Liver (tissue), 3 donors: ENCODE results near the gene SCGN.

Experiments
- CTCF ChIP-seq: fragments of 150-350 bp; IDR thresholded peaks from 2 replicates; pipeline ENCODE4 v1.5.1; 2017; ENCODE audit warnings: improper control_type of control experiment, low read depth, low read length; ENCODE audit not compliant: missing input control
- EGR1 ChIP-seq, 2 donors: IDR thresholded peaks; 2 replicates each; pipeline ENCODE4 v1.6.1; 2016 to 2018; ENCODE audit warnings: antibody characterized with exemption in 2 of 2, low read depth in 2 of 2
- GABPA ChIP-seq, 2 donors: IDR thresholded peaks in 1 of 2; conservative IDR thresholded peaks in 1 of 2; 2 replicates each; pipeline ENCODE4 v1.6.1; 2016; ENCODE audit warnings: antibody characterized with exemption in 2 of 2, mild to moderate bottlenecking in 1 of 2, moderate library complexity in 1 of 2
- RXRA ChIP-seq, 2 donors: IDR thresholded peaks; 2 replicates each; pipeline ENCODE4 v1.6.1; 2017 to 2018; ENCODE audit warnings: antibody characterized with exemption in 2 of 2, mild to moderate bottlenecking in 1 of 2
- SP1 ChIP-seq: IDR thresholded peaks from 2 replicates; pipeline ENCODE4 v1.6.1; 2018; ENCODE audit warnings: antibody characterized with exemption, mild to moderate bottlenecking
- TAF1 ChIP-seq: conservative IDR thresholded peaks from 2 replicates; pipeline ENCODE4 v1.6.1; 2016; ENCODE audit warnings: antibody characterized with exemption, mild to moderate bottlenecking
- YY1 ChIP-seq: IDR thresholded peaks from 2 replicates; pipeline ENCODE4 v1.6.1; 2016; ENCODE audit warnings: antibody characterized with exemption, mild to moderate bottlenecking
- TF ChIP-seq, protein P1 (sequence below): IDR thresholded peaks from 2 replicates; pipeline ENCODE4 v1.6.1; 2016; ENCODE audit warnings: antibody characterized with exemption, mild to moderate bottlenecking
- TF ChIP-seq, protein P2 (sequence below): IDR thresholded peaks from 2 replicates; pipeline ENCODE4 v1.6.1; 2016; ENCODE audit warnings: antibody characterized with exemption
- TF ChIP-seq, protein P3 (sequence below): IDR thresholded peaks from 2 replicates; pipeline ENCODE4 v1.6.1; 2016; ENCODE audit warnings: antibody characterized with exemption
- donor health status: healthy.
- donor health status: healthy.

- TF ChIP-seq YY1 (no peak), CTCF (no peak), RXRA (IDR thresholded peaks at IDR 0.05) (no peak), GABPA (IDR thresholded peaks at IDR 0.05 in 1 of 2, conservative IDR thresholded peaks at IDR 0.05 in 1 of 2) (no peak), SP1 (no peak), EGR1 (IDR thresholded peaks at IDR 0.05; ENCODE audit: low read depth in 2 of 2) (no peak), TAF1 (no peak)
- TF ChIP-seq, protein P1, sequence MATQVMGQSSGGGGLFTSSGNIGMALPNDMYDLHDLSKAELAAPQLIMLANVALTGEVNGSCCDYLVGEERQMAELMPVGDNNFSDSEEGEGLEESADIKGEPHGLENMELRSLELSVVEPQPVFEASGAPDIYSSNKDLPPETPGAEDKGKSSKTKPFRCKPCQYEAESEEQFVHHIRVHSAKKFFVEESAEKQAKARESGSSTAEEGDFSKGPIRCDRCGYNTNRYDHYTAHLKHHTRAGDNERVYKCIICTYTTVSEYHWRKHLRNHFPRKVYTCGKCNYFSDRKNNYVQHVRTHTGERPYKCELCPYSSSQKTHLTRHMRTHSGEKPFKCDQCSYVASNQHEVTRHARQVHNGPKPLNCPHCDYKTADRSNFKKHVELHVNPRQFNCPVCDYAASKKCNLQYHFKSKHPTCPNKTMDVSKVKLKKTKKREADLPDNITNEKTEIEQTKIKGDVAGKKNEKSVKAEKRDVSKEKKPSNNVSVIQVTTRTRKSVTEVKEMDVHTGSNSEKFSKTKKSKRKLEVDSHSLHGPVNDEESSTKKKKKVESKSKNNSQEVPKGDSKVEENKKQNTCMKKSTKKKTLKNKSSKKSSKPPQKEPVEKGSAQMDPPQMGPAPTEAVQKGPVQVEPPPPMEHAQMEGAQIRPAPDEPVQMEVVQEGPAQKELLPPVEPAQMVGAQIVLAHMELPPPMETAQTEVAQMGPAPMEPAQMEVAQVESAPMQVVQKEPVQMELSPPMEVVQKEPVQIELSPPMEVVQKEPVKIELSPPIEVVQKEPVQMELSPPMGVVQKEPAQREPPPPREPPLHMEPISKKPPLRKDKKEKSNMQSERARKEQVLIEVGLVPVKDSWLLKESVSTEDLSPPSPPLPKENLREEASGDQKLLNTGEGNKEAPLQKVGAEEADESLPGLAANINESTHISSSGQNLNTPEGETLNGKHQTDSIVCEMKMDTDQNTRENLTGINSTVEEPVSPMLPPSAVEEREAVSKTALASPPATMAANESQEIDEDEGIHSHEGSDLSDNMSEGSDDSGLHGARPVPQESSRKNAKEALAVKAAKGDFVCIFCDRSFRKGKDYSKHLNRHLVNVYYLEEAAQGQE: no peak
- TF ChIP-seq, protein P2, sequence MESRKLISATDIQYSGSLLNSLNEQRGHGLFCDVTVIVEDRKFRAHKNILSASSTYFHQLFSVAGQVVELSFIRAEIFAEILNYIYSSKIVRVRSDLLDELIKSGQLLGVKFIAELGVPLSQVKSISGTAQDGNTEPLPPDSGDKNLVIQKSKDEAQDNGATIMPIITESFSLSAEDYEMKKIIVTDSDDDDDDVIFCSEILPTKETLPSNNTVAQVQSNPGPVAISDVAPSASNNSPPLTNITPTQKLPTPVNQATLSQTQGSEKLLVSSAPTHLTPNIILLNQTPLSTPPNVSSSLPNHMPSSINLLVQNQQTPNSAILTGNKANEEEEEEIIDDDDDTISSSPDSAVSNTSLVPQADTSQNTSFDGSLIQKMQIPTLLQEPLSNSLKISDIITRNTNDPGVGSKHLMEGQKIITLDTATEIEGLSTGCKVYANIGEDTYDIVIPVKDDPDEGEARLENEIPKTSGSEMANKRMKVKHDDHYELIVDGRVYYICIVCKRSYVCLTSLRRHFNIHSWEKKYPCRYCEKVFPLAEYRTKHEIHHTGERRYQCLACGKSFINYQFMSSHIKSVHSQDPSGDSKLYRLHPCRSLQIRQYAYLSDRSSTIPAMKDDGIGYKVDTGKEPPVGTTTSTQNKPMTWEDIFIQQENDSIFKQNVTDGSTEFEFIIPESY: no peak
- TF ChIP-seq, protein P3, sequence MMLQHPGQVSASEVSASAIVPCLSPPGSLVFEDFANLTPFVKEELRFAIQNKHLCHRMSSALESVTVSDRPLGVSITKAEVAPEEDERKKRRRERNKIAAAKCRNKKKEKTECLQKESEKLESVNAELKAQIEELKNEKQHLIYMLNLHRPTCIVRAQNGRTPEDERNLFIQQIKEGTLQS: no peak
These were observed 30.3 kb downstream of the SCGN start for GRCh38 chr6:25682324-25682723.
